Activated CD4-positive, alpha-beta T cell treated with anti-CD3 and anti-CD28 coated beads, Interleukin-2, amount 50 U/mL, for 4 hours (primary cell): ENCODE measurements around the gene MTR.

Experiments used
- DNase-seq, 2 experiments: peaks; one replicate each; pipeline ENCODE4 v3.0.0-alpha.2; 2020

The MTR gene

DNA sequence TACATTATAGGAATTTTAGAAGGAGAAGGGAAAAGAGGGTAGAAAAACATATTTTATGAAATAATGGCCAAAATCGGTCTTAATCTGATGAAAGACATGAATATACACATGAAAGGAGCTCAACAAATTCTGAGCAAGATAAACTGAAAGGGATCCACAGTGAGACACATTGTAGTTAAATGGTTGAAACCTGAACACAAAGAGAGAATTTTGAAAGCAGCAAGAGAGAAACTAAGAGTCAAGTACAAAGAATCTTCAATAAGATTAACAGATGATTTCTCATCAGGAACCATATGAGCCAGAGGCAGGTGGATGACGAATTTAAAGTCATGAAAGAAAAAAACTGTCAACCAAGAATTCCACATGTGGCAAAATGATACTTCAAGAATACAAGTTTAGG is 15.8 kb upstream of the MTR start:
- DNase-seq: no peak

DNA sequence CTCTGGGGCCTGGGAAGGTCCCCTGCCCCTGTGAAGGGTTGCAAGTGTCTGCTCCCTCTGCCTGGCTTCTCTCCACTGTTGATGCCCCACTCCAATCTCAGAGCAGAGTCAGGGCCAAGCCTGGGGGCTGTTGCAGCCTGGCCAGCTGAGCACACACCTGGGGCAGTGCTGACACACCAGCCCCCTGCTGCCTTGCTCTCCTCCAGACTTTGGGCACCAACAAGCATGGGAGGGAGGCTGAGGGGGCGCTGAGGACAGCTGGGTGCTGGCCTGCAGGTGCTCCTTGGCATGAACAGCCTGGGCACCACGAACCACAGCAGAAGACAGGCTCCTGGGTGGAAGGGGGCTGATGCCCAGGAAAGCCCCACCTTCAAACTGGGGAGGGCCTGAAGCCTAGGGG is 9.6 kb upstream of the MTR start:
- no peak for DNase-seq

DNA sequence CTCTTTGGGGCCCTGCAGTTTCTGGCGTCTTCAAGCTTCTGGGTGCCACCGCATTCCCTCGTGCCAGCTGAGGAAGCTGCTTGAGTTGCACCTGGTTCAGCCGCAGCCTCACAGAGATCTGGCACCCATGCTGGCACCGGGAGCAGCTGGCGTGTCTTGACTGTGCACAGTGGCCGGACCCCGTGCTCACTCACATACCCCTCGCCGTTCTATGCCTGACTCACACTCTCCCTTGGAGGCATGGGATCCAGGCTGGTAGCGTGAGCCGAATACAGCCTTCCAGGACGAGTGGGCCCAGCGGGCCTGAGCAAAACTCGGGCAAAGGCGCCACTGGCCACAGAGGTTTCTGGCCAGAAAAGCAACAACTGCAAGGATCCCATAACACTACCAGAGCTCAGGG is 8.6 kb upstream of the MTR start:
- no peak for DNase-seq

DNA sequence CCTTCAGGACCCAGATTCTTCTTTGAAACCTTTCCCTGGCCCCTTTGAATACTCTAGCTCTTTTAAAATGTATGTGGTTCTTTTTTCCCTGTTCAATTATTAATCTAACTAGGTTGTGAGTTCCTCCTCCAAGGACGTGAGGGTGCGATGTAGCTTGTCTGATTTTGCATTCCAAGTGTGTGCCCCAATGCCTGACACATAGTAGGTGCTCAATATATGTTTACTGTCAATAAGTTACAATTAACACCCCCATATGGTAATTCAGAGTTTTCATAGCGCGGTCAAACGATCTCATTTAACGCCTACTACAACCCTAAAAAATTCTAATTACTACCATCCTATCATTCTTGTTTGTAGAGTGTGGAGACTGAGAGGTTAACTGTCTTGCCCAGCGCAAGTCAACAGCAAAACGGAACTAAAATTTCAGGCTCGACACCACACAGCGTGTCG is 482 bp upstream of the MTR start:
- no peak for DNase-seq

DNA sequence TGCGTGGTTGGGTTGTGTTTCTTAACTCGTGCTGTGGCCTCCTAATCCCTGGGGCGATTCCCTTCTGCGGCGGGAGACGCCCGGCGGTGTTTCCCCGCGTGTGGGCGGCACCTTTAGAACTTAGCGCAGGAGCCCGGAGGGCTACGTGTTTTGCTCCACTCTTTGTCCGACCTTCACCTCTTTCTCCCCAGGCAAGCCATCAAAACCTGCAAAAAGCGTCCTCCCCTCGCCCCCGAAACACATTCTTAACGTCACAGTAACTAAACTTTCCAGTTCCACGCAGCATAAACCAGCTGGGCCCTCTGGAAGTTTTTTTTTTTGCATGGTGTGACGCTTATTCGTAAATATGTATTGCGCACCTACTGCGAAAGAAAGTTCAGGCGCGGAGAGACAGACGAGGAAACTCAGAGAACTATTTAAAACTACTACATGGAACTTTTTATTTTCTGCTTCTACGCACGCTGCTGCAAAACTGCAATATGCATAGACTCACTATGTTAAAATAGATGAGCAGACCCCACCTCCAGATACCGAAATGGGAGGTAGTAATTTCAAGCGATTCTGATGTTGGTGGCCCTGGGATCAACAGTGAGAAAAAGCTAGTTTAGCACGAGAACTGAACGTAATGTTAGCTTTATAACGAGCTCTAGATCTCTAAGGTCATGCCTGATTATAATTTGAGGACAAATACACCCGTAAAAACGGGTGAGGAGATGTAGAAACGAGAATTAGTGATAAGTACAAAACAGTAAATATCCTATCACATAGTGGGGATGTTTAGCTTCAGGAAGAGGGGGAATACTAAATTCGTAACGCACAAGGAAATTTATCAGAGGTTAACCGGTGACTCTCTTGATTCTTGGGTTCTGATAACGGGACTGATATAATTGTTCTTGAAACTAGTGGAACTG is 920 bp downstream of the MTR start:
- DNase-seq: peak; percentile 62 to 68

DNA sequence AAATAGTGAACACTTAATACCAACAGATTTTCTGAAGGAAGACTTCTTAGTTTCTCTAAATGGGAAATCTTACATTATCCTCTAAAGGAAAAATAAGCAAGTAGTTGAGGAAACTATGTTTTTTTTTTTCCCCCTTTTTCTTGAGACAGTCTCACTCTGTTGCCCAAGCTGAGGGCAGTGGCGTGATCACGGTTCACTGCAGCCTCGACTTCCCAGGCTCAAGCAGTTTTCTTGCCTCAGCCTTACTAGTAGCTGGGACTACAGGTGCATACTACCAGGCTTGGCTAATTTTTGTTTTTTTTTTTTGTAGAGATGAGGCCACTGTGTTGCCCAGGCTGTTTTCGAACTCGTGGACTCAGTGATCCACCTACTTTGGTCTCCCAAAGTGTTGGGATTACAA is 3.9 kb downstream of the MTR start:
- no peak for DNase-seq

DNA sequence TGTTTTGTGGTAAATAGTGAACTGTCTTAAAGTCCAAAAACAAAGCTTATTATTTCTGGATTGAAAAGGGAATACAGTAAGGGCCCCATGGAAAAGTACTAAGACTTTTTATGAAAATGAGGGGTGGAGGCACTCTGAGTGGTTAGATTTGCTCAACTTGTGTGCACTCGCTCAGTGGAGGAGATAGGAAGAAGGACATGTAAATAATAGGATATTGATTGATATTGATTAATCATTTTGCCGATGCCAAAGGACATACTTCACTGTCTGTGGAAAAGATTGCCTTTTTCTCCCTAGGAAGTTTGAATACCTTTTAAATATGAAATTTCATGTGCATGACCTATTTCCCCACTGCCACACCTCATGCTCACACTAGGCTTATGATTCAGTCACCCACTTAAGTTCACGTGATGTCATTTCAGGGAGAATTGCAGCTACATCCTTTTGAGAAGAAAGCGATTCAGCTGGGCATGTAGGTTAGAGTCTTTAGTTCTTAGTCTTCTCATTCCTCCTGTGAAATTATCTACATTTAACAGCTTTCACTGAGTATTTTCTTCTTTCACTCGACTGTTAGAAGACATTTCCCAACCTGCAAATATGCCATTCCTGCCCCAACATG is 5.0 kb downstream of the MTR start:
- DNase-seq: no peak

DNA sequence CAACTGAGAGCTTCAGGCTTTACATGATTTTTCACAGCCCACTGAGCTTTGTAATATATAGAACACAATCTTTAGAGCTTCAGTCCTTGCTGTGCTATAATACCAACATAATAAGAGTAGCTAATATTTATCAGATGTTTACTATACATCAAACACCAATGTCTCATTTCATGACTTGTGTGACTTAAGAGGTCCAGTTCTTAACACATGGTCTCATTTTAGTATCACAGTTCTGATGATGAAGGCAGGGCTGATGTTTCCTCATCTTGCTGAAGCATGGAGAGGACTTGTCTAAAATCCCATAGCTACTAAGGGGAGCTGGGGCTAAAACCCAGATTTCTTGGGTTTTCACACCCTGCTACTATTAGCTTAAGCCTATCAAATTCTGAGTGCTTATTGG is 5.5 kb downstream of the MTR start:
- no peak for DNase-seq

DNA sequence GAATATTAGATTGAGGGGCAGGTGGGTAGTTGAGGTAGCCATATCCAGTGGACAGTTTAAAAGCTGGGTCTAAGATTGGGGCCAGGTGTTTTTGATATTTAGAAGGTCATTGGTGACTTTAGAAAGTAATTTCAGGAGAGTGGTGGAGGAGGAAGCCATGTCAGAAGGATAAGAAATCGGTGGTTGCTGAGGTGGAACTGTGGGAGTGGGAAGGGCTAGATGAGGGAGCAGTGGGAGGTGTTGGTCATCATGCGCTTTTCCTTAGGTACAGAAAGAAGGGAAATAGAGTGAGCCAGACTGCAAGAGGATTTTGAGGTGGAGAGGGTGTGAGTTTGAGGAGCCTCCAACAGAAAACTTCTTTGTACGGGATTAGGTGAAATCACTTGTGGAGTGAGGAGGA is 7.2 kb downstream of the MTR start:
- no peak for DNase-seq

DNA sequence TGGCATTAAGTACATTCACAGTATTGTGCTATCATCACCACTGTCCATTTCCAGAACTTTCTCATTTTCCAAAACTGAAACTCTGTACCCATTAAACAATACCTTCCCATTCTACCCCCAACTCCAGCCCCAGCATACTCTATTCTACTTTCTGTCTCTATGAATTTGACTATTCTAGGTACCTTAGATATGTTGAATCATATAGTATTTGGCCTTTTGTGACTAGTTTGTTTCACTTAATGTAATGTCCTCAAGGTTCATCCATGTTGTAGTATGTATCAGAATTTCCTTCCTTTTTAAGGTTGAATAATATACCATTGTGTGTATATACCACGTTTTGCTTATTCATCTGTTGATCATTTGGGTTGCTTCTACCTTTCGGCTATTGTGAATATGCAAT is 11.5 kb downstream of the MTR start:
- DNase-seq: no peak

DNA sequence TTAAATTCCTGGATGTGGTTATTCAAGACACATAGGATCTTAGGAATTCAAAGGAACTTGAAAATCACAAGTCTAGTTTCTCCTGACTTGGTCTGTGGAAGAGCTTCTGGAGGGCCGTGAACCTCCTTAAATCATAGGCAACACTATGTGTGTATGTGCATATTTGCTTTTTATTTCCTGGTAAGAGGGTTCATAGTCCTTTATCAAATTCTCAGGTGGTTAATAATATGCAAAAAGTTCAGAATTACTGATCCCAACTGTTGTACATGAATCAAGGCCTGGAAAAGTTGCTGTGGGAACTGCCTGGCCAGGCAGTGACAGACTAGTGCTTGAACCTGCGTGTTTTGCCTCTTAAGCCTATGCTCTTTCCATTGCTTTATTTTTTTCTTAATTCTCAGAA is 12.9 kb downstream of the MTR start:
- no peak for DNase-seq

DNA sequence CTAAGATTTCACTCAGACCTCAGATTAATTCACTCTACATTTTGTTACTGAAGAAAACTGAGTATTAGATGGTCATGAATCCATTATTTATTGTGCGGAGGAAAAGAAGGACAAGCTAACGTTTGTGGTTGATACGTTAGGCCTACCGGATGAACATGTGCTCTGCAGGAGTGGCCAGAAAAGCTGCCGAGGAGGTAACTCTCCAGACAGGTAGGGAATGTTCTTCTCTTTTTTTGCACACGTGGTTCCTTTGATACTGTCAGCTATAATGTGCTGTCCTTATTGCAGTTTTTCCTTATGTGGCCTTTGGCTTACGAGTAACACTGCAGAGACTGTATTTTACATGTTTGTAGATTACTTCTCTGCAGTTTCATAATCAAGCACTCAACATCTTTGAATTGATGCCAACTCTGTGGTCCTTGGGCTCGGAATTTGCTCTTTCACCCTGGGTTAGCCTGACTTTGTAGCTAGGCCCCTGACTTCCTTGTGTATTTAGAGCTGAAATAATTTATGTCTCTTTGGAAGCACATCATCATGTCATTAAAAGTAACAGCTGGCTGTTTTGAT is 13.6 kb downstream of the MTR start:
- DNase-seq: no peak

DNA sequence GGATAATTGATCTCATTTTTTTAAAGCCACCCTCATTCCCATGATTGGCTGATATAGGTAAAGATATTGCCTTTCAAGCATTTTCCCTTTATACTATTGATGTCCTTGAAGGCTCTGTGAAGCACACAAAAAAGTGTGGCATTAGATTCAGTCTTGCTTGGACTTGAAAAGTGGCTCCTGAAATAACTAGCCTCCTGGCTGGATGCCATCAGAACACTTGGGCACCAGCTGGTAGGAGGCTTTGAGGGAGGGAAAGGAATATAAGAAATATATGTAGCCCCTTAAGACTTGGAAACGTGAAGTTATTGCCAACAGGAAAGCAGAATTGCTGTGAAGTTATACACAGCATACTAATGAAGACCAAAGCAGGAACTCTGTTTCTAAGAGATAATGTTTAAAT is 14.1 kb downstream of the MTR start:
- DNase-seq: no peak

DNA sequence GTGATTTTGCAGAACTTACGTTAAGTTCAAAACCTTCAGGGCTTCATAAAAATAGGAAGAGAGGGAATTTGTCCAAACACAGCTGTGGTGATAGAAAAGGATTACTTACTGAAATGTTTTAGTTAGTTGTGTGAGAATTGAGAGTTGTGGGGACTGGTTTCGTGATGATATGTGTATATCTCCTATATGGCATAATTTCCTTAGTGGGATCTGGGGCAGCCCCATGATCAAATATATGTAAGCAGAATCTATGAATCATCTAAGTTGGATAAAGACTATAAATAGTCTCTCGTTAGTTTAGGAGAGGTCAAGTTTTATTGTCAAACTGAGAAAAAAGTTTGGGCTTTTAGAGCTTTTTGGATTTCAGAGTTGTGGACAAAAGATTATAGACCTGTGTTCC is 14.9 kb downstream of the MTR start:
- no peak for DNase-seq

DNA sequence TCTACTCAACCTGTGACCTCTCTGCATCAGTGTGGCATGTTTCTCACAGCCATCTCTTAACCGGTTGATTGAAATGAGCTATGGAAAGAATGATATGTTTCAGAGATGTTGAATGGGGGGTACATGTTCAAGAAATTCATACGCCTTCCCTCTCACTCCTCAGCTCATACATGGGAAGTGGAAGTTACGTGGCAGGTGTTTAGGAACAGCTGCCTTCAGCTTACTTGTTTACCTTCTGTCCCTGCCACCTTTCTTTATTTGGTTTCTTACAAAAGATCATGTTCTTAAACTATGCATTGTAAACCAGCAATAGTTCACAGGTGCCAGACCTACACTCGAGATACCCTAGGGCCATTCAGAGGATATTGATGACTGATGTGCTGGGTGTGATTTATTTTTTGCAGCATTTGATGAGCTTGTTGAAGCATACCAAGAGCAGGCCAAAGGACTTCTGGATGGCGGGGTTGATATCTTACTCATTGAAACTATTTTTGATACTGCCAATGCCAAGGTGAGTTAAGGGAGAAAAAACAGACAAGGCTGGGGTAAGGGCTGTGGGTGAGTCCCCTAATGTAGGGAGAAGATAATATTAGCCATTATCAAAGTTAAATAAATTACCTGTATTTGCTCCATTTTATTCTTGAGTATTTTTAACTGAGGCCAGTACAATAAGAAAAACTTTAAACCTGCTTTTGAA is 17.4 kb downstream of the MTR start:
- DNase-seq: no peak

DNA sequence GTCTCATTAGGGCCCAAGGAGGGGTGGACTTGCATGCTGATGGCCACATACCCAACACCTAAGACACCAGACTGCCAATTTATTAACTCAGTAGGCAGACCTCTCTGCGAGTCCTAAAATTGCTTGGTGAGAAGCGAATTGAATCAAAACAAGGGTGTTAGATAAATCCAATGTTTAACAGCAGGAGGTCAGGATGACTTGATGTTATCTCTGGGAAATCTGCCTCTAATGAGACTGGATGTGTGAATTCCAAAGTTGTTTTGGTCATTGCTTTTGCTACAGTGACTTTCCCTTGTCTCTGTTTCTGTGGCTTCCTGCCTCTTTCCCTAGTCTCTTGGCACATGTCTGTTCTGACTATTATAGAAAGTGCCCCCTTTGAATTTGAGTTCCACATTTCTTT is 20.8 kb downstream of the MTR start:
- no peak for DNase-seq

DNA sequence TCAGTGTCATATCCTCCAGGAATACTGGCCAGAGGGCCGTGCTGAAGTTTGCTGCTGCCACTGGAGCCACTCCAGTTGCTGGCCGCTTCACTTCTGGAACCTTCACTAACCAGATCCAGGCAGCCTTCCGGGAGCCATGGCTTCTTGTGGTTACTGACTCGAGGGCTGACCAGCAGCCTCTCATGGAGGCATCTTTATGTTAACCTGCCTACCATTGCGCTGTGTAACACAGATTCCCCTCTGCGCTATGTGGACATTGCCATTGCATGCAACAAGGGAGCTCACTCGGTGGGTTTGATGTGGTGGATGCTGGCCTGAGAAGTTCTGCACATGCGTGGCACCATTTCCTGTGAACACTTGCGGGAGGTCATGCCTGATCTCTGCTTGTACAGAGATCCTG is 24.8 kb downstream of the MTR start:
- no peak for DNase-seq

DNA sequence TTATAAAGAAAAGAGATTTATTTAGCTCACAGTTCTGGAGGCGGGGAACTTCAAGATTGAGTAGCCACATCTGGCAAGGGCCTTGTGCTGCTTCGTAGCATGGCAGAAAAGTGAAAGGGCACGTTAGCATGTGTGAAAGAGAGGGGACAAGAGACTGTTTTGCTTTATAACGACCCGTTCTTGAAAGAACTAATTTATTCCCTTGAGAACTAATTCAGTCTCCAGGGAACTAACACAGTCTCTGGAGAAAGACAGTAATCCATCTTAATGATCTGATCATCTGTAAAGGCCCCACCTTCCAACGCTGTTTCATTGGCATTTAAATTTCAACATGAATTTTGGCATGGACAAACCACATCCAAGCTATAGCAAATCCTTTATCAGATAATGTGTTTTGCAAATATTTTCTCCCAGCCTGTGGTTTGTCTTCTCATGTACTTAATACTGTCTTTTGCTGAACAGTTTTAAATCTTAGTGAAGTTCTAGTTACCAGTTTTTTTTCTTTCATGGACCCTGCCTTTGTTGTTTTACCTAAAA is 26.1 kb downstream of the MTR start:
- no peak for DNase-seq

DNA sequence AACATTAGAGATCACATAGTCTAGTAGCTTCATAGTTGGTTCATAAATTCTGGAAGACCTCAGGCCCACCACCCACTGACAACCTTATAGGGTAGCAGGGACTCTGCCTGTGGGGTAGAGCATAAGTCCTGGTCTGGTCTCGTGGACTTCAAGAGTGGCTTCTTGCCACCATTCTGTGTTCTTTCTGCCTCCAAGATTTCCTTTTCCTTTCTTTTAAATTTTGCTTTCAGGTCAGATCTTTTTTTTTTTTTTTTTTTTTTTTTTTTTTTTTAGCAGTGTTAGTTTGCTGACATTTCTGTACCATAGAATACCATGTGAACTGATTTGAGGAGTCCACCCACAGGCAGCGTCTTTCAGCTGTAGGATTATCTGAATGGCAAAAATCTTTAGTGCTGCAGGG is 28.5 kb downstream of the MTR start:
- no peak for DNase-seq

DNA sequence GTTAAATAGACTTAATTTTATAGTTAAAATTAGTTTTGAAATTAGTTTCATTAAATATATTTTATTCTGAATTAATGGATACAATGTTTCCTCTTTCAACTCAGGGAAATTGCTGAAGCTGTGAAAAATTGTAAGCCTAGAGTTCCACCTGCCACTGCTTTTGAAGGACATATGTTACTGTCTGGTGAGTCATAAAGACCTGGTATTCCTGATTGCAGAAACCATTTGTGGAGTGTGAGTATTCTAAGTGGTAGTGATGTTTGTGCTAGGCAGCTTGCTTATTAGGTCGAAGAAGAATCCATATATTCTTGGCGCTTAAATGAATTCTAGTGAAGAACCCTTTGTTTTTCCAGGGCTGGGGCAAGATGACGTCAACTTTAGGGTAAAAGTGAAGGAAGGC is 34.0 kb downstream of the MTR start:
- DNase-seq: no peak

DNA sequence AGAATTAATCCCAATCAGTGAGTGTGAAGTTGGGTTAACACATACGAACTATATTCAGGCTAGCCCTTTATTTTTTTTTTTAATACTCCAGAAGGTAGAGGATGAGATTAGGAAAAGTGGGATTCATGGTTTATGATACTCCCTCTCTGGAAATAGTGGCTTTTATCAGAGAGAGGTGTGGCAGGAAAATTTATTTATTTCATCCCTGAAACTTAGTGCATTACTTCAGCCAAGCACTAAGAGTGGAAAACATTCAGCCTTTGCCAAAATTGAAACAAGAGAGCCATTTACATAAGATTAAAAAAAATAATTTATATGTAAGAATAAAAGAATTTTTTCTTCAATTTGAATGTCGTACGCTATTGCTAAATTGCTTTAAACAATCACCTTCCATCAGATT is 35.0 kb downstream of the MTR start:
- DNase-seq: no peak

DNA sequence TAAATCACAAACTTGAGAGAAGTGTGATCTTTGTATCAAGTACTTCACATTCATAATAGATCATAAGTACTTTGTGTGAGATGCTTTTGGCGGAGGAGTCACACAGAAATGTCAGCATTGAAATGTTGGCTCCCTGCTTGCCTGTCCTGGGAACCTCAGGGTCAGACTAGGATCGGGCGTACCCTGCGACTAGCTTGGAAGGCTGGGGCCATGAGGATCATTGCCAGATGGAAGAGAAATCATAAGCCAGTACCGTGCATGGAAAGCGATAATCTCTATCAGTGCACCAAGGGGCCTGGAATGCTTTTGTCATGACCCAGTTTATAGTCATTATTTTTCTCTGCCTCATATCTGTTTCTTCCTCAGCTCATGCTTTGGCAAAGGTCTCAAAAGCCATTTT is 35.5 kb downstream of the MTR start:
- no peak for DNase-seq

DNA sequence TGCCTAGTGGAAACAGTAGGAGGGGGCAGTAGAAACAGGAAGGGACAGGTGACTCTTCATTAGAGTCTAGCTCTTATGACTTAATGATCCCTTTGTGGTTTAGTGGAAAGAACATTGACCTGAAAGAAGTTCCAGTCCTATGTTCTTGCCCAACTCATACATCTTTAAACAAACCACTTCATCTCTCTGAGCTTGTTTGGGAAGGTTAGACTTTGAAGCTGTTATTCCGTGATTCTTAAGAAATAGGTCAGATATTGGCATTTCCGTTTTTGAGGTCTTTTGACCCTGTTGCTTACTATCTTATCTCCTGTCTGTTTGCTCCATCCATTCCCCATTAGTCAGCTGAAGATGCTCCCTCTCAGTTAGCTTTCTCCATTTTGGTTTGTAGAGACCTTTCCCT is 38.5 kb downstream of the MTR start:
- DNase-seq: no peak

DNA sequence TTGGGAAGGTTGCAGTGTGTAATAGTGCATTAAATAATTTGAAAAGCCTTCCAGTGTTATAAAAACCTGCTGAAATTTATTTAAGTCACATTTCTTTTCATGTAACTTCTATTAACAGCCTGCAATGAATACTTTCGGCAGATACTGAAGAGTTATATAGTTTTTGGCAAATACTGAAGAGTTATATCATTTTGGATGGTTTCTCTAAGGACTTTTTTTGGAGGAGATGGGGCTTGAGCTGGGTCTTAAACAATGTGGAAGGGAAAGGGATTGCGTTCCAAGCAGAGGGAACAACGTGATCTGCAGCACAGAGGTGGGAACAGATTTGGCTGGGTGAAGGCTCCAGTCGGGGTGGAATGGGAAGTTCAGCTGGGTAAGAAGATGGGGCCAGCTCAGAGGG is 39.8 kb downstream of the MTR start:
- DNase-seq: no peak
